GM21737 (cell line): ENCODE measurements around the gene ZNF768.

Experiments
- ATAC-seq: cut with Tn5 transposase; IDR thresholded peaks from one replicate; pipeline ENCODE4 v1.9.1; 2021; ENCODE audit warnings: mild to moderate bottlenecking, moderate library complexity; ENCODE audit not compliant: unreplicated experiment

The ZNF768 gene

DNA sequence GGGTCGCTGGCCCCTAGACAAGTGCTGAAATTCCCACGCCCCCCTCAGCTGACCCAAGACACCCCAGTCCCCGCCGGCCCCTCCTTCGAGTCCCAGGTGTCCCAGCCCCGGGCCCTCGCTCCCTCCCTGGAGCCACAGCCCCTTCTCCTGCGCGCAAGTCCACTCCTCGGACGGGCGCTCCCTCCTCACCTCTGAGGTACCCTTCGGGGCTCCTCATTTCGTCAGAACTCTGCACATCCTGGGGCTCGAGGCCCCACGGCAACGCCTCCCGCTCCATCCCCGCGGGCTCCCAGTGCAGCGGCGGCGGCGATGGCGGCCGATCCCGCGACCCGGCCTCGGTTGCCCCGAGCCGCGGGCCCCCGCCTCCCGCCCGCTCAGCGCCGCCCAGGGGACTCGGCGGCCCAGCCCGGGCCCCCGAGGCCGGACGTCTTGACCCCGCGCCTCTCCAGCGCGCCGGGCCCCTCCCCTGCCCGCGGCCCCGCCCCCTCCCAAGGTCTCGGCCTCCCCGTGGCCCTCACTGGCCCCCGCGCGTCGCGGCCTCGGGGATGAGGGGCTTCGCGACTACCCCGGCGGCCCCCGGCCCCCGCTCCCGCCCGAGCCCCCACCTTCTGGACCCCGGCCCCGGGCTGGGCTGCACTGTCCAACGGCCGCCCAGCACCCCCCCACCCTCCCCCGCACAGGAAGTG is at the start of gene ZNF768:
Gene ZNF768 (minus strand): TSS at position 430 of the 686 bp plus-strand sequence. CDS start 153 bp downstream, at position 277.
- ATAC-seq, result peak; percentile 16

DNA sequence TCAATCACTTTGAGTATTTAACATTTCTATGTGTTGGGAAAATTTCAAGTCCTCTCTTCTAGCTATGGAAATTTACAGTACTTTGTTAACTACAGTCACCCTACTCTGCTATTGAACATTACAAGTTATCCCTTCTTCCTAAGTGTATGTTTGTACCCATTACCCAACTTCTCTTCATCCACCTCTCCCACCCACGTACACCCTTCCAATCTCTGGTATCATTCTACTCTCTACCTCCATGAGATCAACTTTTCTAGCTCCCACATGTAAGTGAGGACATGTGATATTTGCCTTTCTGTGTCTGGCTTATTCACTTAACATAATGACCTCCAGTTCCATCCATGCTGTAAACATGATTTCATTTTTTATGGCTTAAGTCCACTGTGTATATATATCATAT is 48.3 kb upstream of the ZNF768 start:
- ATAC-seq, result no peak

DNA sequence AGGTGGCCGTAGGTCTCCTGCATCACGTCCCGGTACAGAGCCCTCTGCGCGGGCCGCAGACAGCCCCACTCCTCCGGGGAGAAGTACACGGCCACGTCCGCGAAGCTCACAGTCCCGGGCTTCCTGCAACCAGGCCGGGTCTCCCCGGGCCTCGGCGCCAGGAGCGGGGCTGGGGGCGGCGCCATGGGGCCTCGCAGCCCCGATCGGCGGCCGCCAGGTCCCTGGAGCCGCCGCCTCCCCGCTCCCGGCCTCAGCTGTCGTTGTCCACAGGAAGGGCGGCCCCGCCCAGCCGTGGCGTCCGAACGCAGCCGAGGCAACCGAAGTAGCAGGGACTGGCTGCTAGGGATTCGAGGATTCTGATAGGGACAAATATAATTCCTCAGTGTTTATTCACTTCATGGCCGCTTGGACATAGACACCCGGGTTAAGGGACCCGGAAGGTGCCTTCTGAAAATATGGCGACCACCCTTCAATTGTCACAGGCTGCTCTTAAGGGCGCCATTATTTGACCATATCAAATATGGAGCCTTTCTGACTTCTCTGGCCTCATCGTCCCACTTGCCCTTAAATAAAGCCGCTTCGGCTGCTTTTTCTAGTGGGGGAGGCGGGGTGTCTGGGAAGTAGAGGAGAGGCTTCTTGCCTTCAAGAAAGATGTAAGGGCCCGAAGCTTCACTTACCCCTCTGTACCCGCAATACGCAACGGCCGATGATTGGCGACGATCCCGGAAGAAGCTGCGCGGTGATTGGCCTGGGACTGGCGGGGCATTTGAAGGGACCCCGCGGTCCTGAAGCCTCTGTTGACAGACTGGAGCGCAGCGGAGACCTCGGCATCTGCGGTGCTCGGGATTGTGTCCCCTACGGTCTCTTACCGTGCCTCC is 45.3 kb upstream of the ZNF768 start, which contains the start of gene ZNF688:
Gene ZNF688 (minus strand): TSS at position 270 of the 878 bp plus-strand sequence. CDS start 85 bp downstream, at position 185.
- ATAC-seq, result peak; percentile 68

DNA sequence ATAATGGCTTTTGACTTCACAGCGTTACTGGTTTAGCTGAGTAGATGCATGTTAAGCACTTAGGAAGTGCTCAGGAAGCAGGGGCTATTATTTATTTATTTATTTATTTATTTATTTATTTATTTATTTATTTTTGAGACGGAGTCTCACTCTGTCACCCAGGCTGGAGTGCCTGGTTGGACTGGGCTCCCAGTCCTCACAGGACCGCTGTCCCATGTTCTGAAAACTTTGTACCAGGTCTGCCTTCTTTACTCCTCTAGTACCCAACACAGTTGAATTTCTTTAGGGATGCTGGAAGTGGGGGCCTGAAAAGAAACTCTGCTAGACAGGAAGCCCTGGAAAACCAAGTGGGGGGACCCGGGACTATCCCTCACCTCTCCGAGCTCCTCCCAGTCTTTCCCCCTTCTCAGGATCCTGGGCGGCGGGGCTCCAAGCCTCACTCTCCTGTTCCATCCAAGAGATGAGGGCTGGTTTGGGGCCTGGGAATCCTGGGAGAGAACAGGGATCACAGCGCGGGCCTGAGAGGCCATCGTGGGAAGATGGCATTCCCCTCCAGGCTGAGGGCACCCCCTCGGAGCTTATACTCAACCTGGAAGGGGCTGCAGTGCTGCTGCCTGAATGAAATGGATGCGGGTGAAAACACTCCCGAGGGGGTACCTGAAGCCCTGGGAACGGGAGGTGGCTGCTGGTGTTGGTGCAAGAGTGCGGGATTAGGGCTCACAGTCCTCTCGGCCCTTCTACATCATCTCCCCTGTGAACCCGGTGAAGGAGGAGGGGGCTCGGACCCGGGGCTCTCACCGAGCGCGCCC is 44.5 kb upstream of the ZNF768 start:
- no peak for ATAC-seq

DNA sequence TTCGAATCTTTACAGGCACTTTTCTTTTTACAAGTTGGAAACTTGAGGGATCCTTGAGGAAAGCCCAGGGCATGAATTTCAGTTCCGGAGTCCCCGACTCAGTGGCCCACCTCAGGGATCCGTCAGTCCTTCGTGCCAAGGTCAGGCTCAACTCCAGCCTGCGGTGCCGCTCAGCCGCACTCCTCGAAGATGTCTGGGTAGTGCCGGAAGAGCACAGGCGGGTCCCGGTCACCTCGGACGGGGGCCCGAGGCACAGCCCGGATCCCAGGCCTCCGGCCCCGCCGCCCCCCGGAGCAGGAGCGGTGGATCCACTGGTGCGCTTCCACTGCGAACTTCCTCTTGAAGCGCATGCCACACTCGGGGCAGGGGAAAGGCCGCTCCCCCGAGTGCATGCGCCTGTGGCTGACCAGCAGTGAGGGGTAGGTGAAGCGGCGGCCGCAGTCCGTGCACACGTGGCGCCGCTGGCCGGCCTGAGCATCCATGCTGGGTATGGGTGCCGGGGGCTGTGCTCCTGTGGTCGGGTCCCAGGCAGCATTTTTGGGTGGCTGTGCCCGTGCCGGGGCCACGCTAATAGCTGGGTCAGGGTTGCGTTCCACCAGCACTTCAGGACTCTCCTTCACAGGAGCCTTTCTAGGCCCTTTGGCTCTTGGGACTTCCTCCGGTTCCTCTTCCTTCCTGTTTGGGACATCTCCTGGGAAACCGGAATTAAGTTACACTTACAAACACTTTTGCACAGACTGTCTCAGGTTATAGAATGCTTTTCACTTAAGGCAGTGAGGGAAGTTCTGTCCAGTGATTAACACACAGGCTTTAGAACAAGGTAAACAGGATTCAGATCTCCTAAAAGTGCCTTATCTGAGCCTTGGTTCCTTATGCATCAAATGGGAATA is 43.6 kb upstream of the ZNF768 start:
- no peak for ATAC-seq

DNA sequence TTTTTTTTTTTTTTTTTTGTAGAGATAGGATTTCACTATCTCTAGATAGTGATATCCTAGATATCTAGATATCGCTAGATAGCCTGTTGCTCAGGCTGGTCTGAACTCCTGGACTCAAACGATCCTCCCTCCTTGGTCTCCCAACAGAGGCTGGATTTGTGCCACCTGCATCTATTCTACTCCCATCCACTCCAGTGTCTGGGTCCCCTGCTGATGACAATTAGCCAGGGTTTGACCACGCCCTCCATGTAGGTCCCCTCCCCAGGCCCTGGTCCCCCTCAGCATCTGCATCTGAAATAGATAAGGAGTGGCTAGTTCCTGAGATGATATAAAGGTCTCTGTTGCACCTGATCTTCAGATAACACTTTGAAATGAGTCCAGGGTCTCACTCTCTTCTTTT is 42.9 kb upstream of the ZNF768 start:
- no peak for ATAC-seq

DNA sequence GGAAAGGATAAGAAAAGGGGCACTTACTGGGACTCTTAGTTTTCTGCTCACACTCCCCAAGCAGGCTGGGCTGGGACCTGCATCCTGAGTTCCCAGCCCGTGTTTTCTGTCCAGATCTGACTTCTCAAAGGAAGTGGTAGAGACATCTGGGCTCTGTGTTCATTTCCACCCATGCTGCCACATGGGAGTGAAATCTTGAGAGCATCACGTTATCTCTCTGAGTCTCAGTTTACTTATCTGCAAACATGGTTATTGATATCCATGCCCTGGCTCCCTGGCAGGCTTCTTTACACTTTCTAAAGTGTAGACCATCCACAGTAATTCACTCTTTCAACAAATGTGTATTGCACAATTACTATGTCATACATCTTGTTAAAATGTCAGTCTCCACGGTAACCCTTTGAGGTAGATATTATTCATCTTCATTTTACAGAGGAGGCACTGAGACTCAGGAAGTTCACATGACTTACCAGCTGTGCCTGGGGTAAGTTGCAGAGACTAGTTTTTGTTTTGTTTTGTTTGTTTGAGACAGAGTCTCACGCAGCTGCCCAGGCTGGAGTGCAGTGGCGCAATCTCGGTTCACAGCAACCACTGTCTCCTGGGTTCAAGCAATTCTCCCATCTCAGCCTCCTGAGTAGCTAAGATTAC is 41.7 kb upstream of the ZNF768 start:
- no peak for ATAC-seq

DNA sequence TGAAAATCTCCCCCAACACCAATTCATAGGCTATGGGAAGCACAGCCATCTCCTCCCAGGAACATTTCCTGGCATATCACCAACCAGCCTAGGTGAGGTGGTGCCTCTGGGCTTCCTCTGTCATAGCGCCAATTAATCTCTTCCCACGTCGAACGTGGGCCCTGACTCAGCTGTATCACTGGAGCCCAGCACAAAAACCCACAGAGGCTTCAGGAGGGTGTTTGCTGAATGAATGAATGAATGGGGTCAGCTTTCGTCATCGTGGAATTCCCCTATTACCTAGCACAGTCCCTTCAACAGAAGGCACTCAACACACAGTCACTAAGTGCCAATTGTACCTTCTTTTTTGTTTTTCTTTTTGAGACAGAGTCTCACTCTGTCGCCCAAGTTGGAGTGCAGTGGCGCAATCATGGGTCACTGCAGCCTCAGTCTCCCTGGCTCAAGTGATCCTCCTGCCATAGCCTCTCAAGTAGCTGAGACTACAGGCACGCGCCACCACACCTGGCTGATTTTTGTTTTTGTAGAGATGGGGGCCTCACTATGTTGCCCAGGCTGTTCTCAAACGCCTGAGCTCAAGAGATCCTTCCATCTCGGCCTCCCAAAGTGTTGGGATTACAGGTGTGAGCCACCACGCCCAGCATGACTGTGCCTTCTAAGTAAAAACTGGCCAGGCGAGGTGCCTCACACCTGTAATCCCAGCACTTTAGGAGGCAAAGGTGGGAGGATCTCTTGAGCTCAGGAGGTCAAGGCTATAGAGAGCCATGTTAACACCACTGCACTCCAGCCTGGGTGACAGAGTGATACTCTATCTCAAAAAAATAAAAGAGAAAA is 41.0 kb upstream of the ZNF768 start:
- no peak for ATAC-seq

DNA sequence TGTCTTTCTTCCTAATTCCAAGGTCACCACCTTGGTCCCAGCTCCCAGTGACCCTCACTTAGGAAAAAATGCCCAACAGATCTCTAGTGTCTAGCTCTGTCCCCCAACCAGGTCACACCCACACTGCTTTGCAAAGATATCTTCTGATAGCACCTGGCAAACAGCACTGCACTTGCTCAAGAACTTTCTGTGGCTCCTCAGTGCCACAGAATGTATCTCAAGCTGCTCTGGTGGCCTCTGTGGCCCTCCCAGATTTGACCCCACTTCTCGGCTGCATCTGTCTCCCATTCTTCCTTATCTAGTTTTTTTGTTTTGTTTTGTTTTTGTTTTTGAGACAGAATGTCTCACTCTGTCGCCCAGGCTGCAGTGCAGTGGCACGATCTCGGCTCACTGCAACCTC is 40.2 kb upstream of the ZNF768 start:
- no peak for ATAC-seq

DNA sequence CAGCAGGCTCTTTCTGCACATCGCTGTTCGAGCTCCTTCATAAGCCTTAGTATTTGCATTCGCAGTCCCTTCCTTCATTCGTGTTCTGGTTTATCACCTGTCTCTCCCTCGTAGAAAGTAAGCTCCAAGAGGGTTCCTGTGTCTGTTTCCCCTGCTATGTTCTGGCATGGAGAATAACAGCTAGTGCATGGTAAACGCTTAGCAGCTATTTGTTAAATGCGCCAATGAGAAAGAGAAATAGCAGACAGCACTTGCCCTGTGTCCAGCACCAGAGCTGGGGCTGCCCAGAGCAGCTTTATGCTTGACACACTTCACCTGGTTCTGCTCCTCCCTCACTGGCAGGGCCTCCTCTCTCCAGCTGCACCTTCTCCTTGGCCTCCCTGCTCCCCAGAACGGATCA is 39.6 kb upstream of the ZNF768 start:
- ATAC-seq, result no peak

DNA sequence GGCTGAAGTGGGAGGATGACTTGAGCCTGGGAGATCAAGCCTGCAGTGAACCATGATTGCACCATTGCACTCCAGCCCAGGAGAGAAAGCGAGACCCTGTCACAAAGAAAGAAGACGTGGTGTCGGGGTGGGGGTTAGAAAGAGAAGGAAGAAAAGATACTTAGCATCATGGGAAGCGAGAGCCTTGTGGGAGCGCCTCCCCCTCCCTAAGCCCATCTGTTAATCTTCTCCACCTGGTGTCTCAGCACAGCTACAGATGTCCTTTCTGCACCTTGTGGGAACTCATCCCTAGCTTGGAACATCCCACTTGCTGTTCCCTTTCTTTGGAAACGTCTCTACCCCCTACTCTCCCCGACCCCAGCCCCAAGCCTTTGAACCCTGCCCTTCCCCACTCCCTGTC is 39.2 kb upstream of the ZNF768 start:
- ATAC-seq, result no peak

DNA sequence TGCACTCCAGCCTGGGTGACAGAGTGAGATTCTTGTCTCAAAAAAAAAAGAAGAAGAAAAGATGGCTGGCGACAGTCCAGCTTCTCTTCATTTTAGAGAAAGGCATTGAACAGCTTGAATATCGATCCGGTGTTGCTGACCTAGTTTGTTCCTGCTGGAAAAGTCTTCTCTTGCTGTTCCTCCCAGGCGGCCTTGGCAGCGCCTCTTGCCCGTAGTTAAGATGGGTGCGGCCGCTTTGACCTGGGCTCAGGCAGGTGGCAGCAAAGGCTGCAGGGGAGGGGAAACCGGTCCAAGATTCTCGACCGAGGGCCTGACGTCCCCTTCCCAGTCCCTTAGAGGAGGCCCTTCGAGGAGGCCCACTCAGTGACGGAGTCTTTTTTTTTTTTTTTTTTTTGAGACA is 35.7 kb upstream of the ZNF768 start:
- ATAC-seq, result no peak

DNA sequence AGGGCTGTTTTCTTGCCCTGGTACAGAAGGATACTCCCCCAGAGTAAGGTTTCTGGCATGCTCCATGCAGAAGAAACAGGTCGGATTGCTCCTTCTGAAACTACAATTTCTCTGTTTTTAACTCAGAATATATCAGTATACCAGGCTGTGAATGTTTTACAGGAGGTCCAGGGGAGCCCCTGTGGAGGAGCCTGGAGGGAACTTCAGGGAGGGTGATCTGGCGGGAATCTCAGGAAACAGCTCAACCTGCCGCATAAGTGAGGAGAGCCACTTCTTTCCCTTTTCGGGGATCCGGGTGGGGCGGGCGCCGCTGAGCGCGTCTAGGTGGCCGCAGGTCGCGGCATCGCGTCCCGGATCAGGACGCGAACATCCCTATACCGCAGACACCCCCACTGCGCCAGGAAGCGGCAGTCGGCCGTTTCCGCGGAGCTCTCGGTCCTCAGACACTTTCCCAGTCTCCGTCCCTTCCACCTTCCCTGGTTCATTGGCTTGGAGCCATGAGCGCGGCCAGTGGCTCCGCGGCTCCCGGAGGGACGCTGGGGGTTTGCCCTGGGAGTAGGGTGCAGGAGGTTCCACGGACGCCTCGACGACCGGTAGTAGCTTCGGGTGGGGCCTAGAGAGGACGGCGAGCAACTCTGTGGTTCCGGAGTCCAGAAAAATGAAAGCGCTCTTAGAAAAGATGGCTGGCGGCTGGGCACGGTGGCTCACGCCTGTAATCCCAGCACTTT is 34.9 kb upstream of the ZNF768 start:
- ATAC-seq, result no peak

DNA sequence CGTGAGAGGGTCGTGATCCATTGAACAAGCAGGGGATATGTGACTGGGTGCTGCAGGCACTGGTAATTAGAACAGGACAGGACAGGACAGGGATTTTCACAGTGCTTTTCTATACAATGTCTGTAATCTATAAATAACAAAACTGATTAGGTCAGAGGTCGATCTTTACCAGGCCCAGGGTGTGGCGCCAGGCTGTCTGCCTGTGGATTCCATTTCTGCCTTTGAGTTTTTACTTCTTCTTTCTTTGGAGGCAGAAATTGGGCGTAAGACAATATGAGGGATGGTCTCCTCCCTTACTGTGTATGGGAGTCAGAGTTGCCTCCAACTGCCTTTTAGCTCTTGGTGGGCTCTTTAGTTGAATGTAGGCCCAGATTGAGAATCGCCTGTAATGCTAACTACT is 33.3 kb upstream of the ZNF768 start:
- ATAC-seq, result no peak

DNA sequence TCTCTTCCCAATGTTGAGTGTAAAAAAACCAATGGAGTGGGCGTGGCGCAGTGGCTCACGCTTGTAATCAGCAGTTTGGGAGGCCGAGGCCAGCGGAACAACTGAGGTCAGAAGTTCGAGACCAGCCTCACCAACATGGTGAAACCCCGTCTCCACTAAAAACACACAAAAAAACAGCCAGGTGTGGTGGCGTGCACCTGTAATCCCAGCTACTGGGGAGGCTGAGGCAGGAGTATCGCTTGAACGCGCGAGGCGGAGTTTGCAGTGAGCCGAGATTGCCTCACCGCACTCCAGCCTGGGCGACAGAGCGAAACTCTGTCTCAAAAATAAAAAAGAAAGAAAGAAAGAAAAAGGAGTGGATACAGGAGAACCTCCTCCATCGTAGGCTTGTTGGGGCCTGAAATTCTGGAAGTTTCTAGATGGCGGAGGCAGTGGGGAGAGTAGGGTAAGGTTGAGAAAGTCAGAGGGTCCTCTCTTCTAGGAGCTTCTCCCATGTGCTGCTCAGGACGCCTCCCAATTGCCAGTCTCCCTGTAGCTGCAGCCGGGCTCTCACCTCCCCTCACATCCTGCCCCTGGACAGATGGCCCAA is 32.5 kb upstream of the ZNF768 start:
- no peak for ATAC-seq

DNA sequence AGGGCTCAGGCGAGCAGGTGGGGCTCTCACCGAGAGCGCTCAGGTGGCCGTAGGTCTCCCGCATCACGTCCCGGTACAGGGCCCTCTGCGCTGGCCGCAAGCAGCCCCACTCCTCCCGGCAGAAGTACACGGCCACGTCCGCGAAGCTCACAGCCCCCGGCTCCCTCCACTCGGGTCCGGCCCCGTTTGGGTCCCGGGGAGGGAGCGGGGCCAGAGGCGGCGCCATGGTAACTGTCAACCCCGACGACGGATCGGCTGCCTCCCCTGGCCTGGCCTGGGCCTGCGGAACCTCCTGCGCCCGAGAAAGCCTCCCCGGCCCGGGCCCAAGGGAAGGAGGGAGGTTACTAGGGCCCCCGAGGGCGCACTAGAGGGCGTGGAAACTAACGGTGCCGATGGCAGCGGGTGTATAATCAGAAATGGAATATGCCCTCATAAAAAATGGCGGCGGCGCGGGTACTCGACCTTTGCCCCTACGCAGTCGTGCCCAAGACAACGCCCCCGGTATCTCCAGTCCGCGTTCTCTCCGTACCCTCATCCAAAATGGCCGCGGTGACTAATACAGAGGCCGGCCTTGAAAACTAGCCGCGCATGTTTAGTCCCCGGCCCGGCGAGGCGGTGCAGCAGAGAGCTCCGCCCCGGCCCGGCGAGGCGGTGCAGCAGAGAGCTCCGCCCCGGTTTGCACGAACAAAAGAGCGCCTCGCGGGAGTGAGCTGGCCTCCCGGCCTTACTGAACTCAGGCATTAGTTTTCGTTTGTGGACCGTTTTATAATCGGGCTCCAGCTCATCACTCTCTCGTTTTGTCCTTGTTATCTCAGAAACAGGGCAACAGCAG is 31.8 kb upstream of the ZNF768 start, which contains the start of gene ZNF764:
Gene ZNF764 (minus strand): TSS at position 418 of the 832 bp plus-strand sequence. CDS start 192 bp downstream, at position 226.
- ATAC-seq, result peak; percentile 87

DNA sequence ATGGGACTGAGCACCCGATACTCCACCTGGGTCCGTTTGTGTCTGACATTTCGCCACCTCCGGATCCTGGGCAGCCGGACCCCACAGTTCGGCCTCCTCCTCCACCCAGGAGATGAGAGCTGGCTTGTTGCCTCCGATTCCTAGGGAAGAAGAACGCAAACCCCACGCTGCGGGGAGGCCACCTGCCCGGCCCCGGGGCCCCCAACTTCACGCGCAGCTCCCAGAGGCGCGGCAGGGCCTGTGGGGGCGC is 31.3 kb upstream of the ZNF768 start:
- no peak for ATAC-seq
